C4-2B (cell line): ENCODE results near the gene PLXNA4.

Experiments used
- ZFX ChIP-seq: fragments of 450-650 bp; IDR thresholded peaks from 2 replicates; pipeline ENCODE4 v1.6.1; 2017
- TF ChIP-seq, protein P1 (sequence below): fragments of 450-650 bp; conservative IDR thresholded peaks from 2 replicates; pipeline ENCODE4 v1.5.1; 2017; ENCODE audit warnings: mild to moderate bottlenecking

DNA sequence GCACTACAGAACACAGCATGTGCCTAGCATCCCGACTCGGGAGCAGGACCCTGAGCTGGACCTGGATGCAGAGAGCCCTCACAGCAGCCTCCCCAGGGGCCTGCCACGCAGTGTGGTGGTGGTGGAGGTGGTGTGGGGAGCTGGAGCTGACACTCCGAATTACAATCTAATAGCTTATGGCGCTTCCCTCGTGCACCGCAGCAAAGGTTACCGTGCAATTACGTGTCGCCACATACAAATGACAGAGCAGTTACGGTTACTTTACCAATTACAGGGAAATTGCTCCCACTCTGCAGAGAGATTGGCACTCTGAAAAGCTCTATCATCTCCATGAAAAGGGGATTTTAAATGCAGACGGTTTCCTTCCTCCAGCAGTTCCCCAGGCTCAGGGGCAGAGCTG is 81.8 kb downstream of the PLXNA4 start:
- TF ChIP-seq, protein P1, sequence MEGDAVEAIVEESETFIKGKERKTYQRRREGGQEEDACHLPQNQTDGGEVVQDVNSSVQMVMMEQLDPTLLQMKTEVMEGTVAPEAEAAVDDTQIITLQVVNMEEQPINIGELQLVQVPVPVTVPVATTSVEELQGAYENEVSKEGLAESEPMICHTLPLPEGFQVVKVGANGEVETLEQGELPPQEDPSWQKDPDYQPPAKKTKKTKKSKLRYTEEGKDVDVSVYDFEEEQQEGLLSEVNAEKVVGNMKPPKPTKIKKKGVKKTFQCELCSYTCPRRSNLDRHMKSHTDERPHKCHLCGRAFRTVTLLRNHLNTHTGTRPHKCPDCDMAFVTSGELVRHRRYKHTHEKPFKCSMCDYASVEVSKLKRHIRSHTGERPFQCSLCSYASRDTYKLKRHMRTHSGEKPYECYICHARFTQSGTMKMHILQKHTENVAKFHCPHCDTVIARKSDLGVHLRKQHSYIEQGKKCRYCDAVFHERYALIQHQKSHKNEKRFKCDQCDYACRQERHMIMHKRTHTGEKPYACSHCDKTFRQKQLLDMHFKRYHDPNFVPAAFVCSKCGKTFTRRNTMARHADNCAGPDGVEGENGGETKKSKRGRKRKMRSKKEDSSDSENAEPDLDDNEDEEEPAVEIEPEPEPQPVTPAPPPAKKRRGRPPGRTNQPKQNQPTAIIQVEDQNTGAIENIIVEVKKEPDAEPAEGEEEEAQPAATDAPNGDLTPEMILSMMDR = no peak
- no peak for TF ChIP-seq ZFX
